ENCODE results near the gene NNT.
"Not testable (repeated sequence)": the region's sequence is repeated elsewhere in the genome, so short reads cannot be mapped to it uniquely, and the experiment has no call there.

Gene NNT

DNA sequence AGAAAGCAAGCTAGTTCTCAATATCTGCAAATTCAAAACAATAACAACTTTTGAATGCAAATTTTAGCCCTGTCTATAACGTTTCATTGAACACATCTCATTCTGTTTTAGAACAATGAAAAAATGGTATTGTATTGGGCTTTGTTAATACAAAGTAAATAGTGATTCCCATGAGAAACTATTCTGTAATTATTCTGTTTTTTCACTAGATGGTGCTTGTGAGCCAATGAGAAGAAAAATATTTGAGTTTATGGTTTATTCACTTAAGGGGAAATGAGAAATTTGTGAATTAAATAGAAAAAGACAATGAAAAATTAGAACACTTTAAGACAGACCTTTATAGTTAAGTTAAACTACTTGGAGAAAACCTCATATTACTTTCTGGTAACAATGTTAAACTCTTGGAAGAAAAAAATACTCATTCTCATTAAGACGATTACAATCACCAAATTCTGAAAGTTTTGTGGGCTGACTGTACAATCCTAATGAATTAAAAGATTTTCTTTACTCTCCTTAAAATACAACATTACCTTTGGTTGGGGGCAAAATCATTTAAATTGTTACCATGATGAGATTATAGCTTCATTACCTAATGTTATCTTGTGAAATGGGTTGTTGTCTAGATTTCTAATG lies 127.0 kb downstream of the NNT start:
- no peak for DNase-seq

DNA sequence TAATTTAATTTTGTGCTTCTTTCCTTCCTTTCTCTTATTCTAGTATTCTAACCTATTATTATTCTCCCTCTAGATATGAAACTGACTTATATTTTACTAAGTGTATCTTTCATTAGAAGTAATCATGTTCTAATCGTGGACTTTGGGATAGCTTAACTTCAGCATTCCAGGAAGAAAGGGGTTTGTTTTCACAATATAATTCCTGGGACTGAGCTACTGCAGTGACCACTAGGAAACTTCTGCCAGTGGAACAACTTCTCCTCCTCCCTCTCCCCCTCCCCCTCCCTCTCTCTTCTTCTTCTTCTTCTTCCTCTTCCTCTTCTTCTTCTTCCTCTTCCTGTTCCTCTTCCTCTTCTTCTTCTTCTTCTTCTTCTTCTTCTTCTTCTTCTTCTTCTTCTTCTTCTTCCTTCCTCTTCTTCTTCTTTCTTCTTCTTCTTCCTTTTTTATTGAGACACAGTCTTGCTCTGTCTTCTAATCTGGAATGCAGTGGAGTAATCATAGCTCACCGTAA lies 127.9 kb downstream of the NNT start:
- no peak for DNase-seq

DNA sequence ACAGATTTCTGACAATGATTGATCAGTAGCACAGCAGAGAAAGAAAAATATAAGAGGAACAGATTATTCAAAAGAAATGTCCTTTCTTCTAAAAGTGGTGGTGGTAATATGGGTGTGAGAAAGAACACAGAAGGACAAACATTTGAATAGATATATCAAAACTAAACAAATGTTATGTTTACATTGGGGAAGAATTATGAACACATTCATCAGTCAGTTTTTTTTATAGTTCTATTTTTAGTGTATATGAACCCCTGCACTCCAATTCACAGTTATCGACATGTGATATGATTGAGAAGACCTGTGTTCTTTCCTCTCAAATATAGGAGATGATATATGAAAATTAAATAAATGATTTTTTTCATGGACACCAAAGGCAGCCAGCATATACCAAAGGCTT lies 128.6 kb downstream of the NNT start:
- DNase-seq: no peak

DNA sequence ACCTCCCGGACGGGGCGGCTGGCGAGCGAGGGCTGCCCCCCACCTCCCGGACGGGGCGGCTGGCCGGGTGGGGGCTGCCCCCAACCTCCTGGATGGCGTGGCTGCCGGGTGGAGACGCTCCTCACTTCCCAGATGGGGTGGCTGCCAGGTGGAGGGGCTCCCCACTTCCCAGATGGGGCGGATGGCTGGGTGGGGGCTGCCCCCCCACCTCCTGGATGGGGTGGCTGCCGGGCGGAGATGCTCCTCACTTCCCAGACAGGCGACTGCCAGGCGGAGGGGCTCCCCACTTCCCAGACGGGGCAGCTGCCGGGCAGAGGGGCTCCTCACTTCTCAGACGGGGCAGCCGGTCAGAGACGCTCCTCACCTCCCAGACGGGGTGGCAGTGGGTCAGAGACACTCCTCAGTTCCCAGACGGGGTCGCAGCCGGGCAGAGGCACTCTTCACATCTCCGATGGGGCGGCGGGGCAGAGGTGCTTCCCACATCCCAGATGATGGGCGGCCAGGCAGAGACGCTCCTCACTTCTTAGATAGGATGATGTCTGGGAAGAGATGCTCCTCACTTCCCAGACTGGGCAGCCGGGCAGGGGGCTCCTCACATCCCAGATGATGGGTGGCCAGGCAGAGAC lies 143.1 kb downstream of the NNT start:
- not testable (repeated sequence) for DNase-seq

DNA sequence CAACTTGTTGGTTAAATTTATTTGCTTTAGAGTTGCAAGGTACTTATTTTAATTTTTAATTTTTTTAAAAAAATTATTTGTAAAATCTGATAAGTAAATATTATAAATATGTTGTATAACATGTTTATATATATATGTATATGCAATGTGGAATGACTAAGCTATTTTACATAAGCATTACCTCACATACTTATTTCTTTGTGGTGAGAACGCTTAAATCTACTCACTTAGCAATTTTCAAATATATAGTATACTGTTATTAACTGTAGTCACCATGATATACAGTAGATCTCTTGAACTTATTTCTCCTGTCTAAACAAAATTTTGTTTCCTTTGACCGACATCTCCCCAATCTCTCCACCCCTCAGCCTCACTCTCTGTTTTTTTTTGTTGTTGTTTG lies 147.8 kb downstream of the NNT start:
- no peak for DNase-seq

DNA sequence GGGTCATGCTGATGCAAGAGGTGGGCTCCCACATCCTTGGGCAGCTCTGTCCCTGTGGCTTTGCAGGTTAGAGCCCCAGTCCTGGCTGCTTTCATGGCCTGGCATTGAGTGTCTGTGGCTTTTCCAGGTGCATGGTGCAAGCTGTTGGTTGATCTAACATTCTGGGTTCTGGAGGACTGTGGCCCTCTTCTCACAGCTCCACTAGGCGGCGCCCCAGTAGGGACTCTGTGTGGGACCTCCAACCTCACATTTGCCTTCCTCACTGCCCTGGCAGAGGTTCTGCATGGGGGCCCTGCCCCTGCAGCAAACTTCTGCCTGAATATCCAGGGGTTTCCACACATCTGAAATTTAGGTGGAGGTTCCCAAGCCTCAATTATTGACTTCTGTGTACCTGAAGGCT lies 150.1 kb downstream of the NNT start:
- no peak for DNase-seq

All from NCI-H1436 treated with DMSO at 0.1 percent for 48 hours (cell line).